K562 (cell line): ENCODE measurements around the gene SLC39A3. TPM values are rescaled to one million over a fixed set of nuclear protein-coding genes. Genes with fewer than 3 reads are reported as not detected.

Experiments
- ATAC-seq: fragments of 200-7000 bp; cut with Tn5 transposase; 3 replicates; pipeline ENCODE4 v1.9.1; 2020; ENCODE audit warnings: moderate library complexity
- BruUV-seq: library from RNA; stranded (reverse); fragments of 400-500 nt; replicated peaks from 2 replicates; lab custom pipeline; 2021; lab: Mats Ljungman, UMichigan
- CTCF ChIA-PET: fragments of 300-600 bp; formaldehyde crosslinking; extraction: SDS; loops from one replicate; lab custom pipeline; 2021; ENCODE audit warnings: low intra/inter-chr PET ratio; lab: Yijun Ruan, JAX
- POLR2A ChIA-PET: fragments of 300-600, 350-650 bp; sonication (Branson Sonifier 250); formaldehyde crosslinking; extraction: SDS; loops from one replicate; lab custom pipeline; 2021; ENCODE audit warnings: antibody characterized with exemption, inconsistent platforms; lab: Yijun Ruan, JAX
- DNase-seq, 4 experiments: peaks; one replicate each; pipeline versions ENCODE4 v3.0.0 to v3.0.0-alpha.2; 2011 to 2018; ENCODE audit warnings: low spot score in 3 of 4, mixed read lengths in 3 of 4; ENCODE audit errors: extremely low read depth in 1 of 4
- FAIRE-seq: peaks from 2 replicates; lab custom pipeline; 2011; peaks lifted over from hg19 to GRCh38; lab: Jason Lieb, UNC
- H2AFZ ChIP-seq: 2 replicates; pipeline ENCODE4 v1.6.0; 2011; ENCODE audit warnings: low read depth, low read length, control low read depth, inconsistent platforms
- H3K27ac ChIP-seq: fragments of 200-600 bp; 3 replicates; pipeline ENCODE4 v1.8.0; 2011; ENCODE audit warnings: low read depth, mild to moderate bottlenecking, control low read depth, inconsistent platforms, low read length, moderate library complexity, mixed read lengths; ENCODE audit errors: extremely low read depth
- H3K27me3 ChIP-seq, 2 experiments: fragments of 300-600 bp in 1 of 2; 2 replicates in 1 of 2; 3 replicates in 1 of 2; pipeline versions ENCODE4 v1.6.0 to v1.8.0; 2011; ENCODE audit warnings: inconsistent platforms in 2 of 2, low read length in 2 of 2, mild to moderate bottlenecking in 1 of 2, mixed read lengths in 1 of 2, moderate library complexity in 1 of 2; ENCODE audit not compliant: control insufficient read depth in 2 of 2, insufficient read depth in 2 of 2
- H3K36me3 ChIP-seq: fragments of 300-600 bp; 3 replicates; pipeline ENCODE4 v1.8.0; 2011; ENCODE audit warnings: mild to moderate bottlenecking, low read length, inconsistent platforms; ENCODE audit not compliant: control insufficient read depth, insufficient read depth
- H3K4me1 ChIP-seq, 2 experiments: fragments of 200-600 bp in 1 of 2; replicated peaks in 1 of 2; 2 replicates in 1 of 2; 3 replicates in 1 of 2; pipeline versions ENCODE4 v1.5.1 to v1.8.0; 2011; ENCODE audit warnings: inconsistent platforms in 2 of 2, low read length in 2 of 2, mild to moderate bottlenecking in 1 of 2, mixed read lengths in 1 of 2, moderate library complexity in 1 of 2; ENCODE audit not compliant: control insufficient read depth in 2 of 2, insufficient read depth in 2 of 2
- H3K4me2 ChIP-seq: 2 replicates; pipeline ENCODE4 v1.6.1; 2011; ENCODE audit warnings: low read length, control low read depth, inconsistent platforms, mixed read lengths; ENCODE audit not compliant: insufficient read depth
- H3K4me3 ChIP-seq: fragments of 200-600 bp; sonication (generic), shearing (Covaris generic); 2 replicates; pipeline ENCODE4 v1.5.1; 2016; ENCODE audit warnings: control low read depth, inconsistent platforms
- H3K79me2 ChIP-seq: fragments of 200-600 bp; 3 replicates; pipeline ENCODE4 v1.8.0; 2011; ENCODE audit warnings: low read length, inconsistent platforms; ENCODE audit not compliant: control insufficient read depth, insufficient read depth
- H3K9ac ChIP-seq, 2 experiments: 2 replicates each; pipeline versions ENCODE4 v1.6.0 to v1.6.1; 2011; ENCODE audit warnings: low read depth in 2 of 2, low read length in 2 of 2, control low read depth in 1 of 2, inconsistent platforms in 1 of 2, mild to moderate bottlenecking in 1 of 2, mixed read lengths in 1 of 2; ENCODE audit not compliant: insufficient read depth in 1 of 2
- H3K9me1 ChIP-seq: one replicate; pipeline ENCODE4 v1.6.0; 2011; ENCODE audit warnings: inconsistent platforms, mild to moderate bottlenecking, low read length, moderate library complexity; ENCODE audit not compliant: control insufficient read depth, insufficient read depth
- H3K9me3 ChIP-seq: replicated peaks from 2 replicates; pipeline ENCODE4 v1.5.1; 2011; ENCODE audit warnings: low read depth, low read length, inconsistent platforms; ENCODE audit not compliant: control insufficient read depth, insufficient read depth
- H4K20me1 ChIP-seq: replicated peaks from 2 replicates; pipeline ENCODE4 v1.6.1; 2011; ENCODE audit warnings: low read length, inconsistent platforms, mixed read lengths; ENCODE audit not compliant: control insufficient read depth, insufficient read depth
- BRCA1 ChIP-seq, 2 experiments: fragments of 450-650 bp in 1 of 2; sonication (generic) in 1 of 2; formaldehyde crosslinking in 1 of 2; IDR thresholded peaks; 2 replicates each; pipeline versions ENCODE4 v1.5.0 to v1.6.1; 2017 to 2020; ENCODE audit warnings: mild to moderate bottlenecking in 1 of 2, missing genetic modification reagents in 1 of 2
- CBX3 ChIP-seq, 2 experiments: IDR thresholded peaks; 1 replicate in 1 of 2; 2 replicates in 1 of 2; pipeline ENCODE4 v1.6.1; 2012; ENCODE audit warnings: inconsistent platforms in 2 of 2, low read length in 2 of 2, borderline replicate concordance in 1 of 2, control low read depth in 1 of 2
- MEF2A ChIP-seq: IDR thresholded peaks from 2 replicates; pipeline ENCODE4 v1.6.1; 2011; ENCODE audit warnings: low read depth, mild to moderate bottlenecking, low read length, moderate library complexity; ENCODE audit not compliant: control insufficient read depth
- POLR2G ChIP-seq: fragments of 200-400 bp; formaldehyde crosslinking; IDR thresholded peaks from 2 replicates; pipeline ENCODE4 v1.6.1; 2017; ENCODE audit warnings: low read depth, mild to moderate bottlenecking, antibody characterized with exemption, low read length, moderate library complexity
- ZNF407 ChIP-seq: fragments of 450-650 bp; IDR thresholded peaks from 2 replicates; pipeline ENCODE4 v1.6.1; 2016; ENCODE audit warnings: low read depth
- WGBS: fragments of 100-300 bp; shearing (Covaris generic); methylation state at CpG from one replicate; pipeline ENCODE4 v1.1.6; 2016; ENCODE audit warnings: low coverage, mixed read lengths; ENCODE audit not compliant: insufficient coverage; ENCODE audit errors: missing lambda C conversion rate; 5-methylcytosine and 5-hydroxymethylcytosine counted together
- in situ Hi-C: fragments of 300-500 bp; cut with MboI; formaldehyde crosslinking; loops from 4 replicates; pipeline ENCODE4 v1.15.0; 2018; ENCODE audit warnings: inconsistent platforms, mixed read lengths
- intact Hi-C: fragments of 100-400 bp; cut with micrococcal nuclease; formaldehyde crosslinking; loops from 2 replicates; pipeline ENCODE4 v1.14.2; 2022
- polyA plus RNA-seq, 8 experiments: library from polyadenylated mRNA; depleted of rRNA in 4 of 8; stranded (reverse) in 5 of 8; unstranded in 3 of 8; fragments of >200 nt; fragmentation: Nextera tagmentation in 2 of 8; fragmentation: Illumina TruSeq in 1 of 8; extraction: Ambion mirVana in 2 of 8; extraction: Trizol in 1 of 8; gene quantifications; 2 replicates each; pipeline versions ENCODE4 v1.2.1 to v1.2.3, GENCODE V29; 2011 to 2014; ENCODE audit warnings: inconsistent platforms in 1 of 8, missing spikeins in 1 of 8
- total RNA-seq, 7 experiments: library from RNA; depleted of rRNA in 6 of 7; stranded (reverse); fragments of >200 nt in 6 of 7; fragmentation: Illumina TruSeq in 2 of 7; extraction: Trizol in 2 of 7; gene quantifications; 2 replicates each; pipeline versions ENCODE4 v1.2.1 to v1.2.3, GENCODE V29; 2011 to 2021; ENCODE audit warnings: low replicate concordance in 1 of 7
- TF ChIP-seq, protein P1 (sequence below): sonication (generic); formaldehyde crosslinking; IDR thresholded peaks from 2 replicates; pipeline ENCODE4 v1.8.1; 2023; ENCODE audit warnings: mild to moderate bottlenecking, missing genetic modification reagents

Gene SLC39A3
- total and polyA plus RNA-seq, 9 of the 15 experiments (the other 6 are each of a cell fraction or from before 2014, with no cell fraction given): 2.3 to 215 (median 127) TPM

GRCh38 chr19:2774953-2775555, 35.2 kb upstream of the SLC39A3 start:
- Histone ChIP-seq H3K27ac (peak overlapping the region; percentile 60; the same call in 1 of the 3 replicates), H3K9me3 (no peaks in the 10 kb centered on the region), H3K9ac (peak overlapping the region in 1 of 2 experiments; percentile 58; a peak in 1 of 4 replicates), H3K9me1 (no peaks in the 10 kb centered on the region)
- no peak for FAIRE-seq
- ChIA-PET POLR2A (interaction anchor here (0.6 to 0.8 kb wide), 6 partner anchors 8 to 698 kb away, joined by 3 to 4 read pairs (median 3); partner anchors contain the start of gene SGTA), CTCF (no interaction called here)
- WGBS: 90% methylated on average over 24 of the region's 24 CpGs
- no peak for TF ChIP-seq BRCA1 (IDR thresholded peaks at IDR 0.05)
- TF ChIP-seq BRCA1 (CRISPR knock-in tag; IDR thresholded peaks at IDR 0.05): no peak
- TF ChIP-seq ZNF407: no peak
- no peak for TF ChIP-seq CBX3 (IDR thresholded peaks at IDR 0.05; ENCODE audit: borderline replicate concordance in 1 of 2, low read length in 2 of 2)
- TF ChIP-seq POLR2G: 0 out of 2 replicates have a peak, but pooled peaks have one; percentile 18
- TF ChIP-seq, protein P1, sequence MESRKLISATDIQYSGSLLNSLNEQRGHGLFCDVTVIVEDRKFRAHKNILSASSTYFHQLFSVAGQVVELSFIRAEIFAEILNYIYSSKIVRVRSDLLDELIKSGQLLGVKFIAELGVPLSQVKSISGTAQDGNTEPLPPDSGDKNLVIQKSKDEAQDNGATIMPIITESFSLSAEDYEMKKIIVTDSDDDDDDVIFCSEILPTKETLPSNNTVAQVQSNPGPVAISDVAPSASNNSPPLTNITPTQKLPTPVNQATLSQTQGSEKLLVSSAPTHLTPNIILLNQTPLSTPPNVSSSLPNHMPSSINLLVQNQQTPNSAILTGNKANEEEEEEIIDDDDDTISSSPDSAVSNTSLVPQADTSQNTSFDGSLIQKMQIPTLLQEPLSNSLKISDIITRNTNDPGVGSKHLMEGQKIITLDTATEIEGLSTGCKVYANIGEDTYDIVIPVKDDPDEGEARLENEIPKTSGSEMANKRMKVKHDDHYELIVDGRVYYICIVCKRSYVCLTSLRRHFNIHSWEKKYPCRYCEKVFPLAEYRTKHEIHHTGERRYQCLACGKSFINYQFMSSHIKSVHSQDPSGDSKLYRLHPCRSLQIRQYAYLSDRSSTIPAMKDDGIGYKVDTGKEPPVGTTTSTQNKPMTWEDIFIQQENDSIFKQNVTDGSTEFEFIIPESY: peak; percentile 55; the same call in 1 of the 2 replicates
- no peak for TF ChIP-seq MEF2A
- TF ChIP-seq, all 486 proteins: peak for 2
- Histone ChIP-seq H4K20me1 (peaks cover 21% of the 10 kb centered on the region), H2AFZ (no peak overlapping the region), H3K4me1 (peaks cover 5 to 38% of the 10 kb centered on the region in 2 experiments), H3K4me2 (no peak overlapping the region), H3K27me3 (no peaks in the 10 kb centered on the region), H3K79me2 (peaks cover 91% of the 10 kb centered on the region), H3K36me3 (peaks cover 74% of the 10 kb centered on the region; the same call in 2 of the 3 replicates), H3K4me3 (no peak overlapping the region)
- DNase-seq (no peak), ATAC-seq (no peak)
- BruUV-seq: no TSS peak
- intact Hi-C loops (no loop called here), in situ Hi-C loops (no loop called here)
